Mesothelial cell of epicardium (in vitro differentiated cells): ENCODE measurements around the gene ACKR1. TPM values are rescaled to one million over a fixed set of nuclear protein-coding genes. Genes with fewer than 3 reads are reported as not detected.

ENCODE experiments used
- DNase-seq, 2 experiments: peaks; one replicate each; pipeline ENCODE4 v3.0.0; 2021; ENCODE audit warnings: low spot score in 2 of 2; ENCODE audit not compliant: unreplicated experiment in 2 of 2
- H3K27ac Mint-ChIP-seq: 2 replicates; pipeline ENCODE4 v1.8.0; 2021; ENCODE audit warnings: mixed read lengths
- H3K27me3 Mint-ChIP-seq: 2 replicates; pipeline ENCODE4 v1.8.0; 2021; ENCODE audit warnings: low read depth, mixed read lengths
- H3K36me3 Mint-ChIP-seq: 2 replicates; pipeline ENCODE4 v1.8.0; 2021; ENCODE audit warnings: mixed read lengths
- H3K4me1 Mint-ChIP-seq: 2 replicates; pipeline ENCODE4 v1.8.0; 2021; ENCODE audit warnings: mixed read lengths
- H3K4me3 Mint-ChIP-seq: 2 replicates; pipeline ENCODE4 v1.8.0; 2021; ENCODE audit warnings: mild to moderate bottlenecking, moderate library complexity, mixed read lengths
- H3K9me3 Mint-ChIP-seq: 2 replicates; pipeline ENCODE4 v1.8.0; 2021; ENCODE audit warnings: mixed read lengths
- CTCF ChIP-seq: fragments of 200-600 bp; sonication (generic); IDR thresholded peaks from one replicate; pipeline ENCODE4 v1.5.0; 2021; ENCODE audit warnings: antibody characterized with exemption; ENCODE audit not compliant: unreplicated experiment
- total RNA-seq: library from RNA; stranded (reverse); gene quantifications from 3 replicates; pipeline ENCODE4 v1.2.1, GENCODE V29; 2021

The ACKR1 gene
- total RNA-seq, 1 donor from 2014 or later, result 0.38 TPM

GRCh38 chr1:159214149-159214760 lies 9.6 kb downstream of the ACKR1 start:
- DNase-seq, result peak in 1 of 2 experiments; percentile 52
- peaks cover 76% of the 10 kb centered on the region for H3K27me3 Mint-ChIP-seq

DNA sequence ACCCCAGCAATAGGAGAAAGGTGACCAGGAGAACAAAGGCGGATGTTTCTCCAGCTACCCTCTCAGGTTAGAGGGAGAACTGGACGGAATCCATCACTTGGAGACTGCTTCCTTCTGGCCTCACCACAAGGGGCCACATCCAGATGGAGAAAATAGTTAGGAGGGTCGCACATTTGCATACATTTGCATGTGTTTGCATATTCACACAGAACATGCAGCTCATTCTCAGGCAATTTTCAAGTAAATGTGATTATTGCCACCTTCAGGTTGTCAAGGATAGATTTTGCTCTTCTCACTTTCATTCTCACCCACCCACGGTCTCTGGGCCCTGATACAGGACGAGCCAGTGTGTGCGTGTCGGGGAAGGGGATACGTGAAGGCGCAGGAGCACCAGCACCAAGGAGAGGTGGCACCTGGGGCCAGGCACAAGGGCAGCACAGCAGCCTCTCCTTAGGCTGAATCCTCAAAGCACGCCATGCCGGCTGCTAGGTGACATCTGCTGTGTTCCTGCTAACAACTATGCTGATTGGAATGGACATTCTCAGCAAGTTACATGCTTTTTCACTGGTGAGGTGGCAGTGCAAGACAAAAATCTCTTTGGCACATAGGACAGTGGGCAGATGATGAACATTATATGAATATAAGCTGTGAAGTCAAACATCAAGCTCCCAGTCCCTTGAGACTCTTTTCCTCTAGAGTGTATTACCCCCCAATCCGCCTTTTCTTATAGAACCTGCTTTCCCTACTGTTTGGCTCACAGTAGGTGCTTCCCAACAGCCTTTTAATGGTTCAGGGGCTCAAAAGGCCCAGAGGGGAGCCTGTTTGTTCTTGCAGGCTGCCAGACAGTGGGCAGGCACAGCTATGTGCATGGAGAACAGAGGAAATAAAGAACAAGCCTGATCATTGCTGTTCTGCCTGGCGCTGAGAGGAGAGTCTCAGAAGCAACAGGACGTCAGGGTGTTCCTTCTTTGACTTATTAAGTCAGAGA lies 14.3 kb downstream of the ACKR1 start:
- TF ChIP-seq CTCF, result no peak
- Mint-ChIP-seq H3K27me3 (peaks cover 52% of the 10 kb centered on the region), H3K36me3 (no peaks in the 10 kb centered on the region), H3K9me3 (no peaks in the 10 kb centered on the region), H3K4me3 (no peak overlapping the region), H3K27ac (no peak overlapping the region), H3K4me1 (no peaks in the 10 kb centered on the region)
- DNase-seq, result no peak

More at GRCh38 chr1:159214149-159214760, 9.6 kb downstream of the ACKR1 start:
- H3K9me3 Mint-ChIP-seq, result no peaks in the 10 kb centered on the region
- H3K4me3 Mint-ChIP-seq, result no peak overlapping the region
- H3K4me1 Mint-ChIP-seq, result peaks cover 2% of the 10 kb centered on the region
- no peaks in the 10 kb centered on the region for H3K36me3 Mint-ChIP-seq
- peak; percentile 91 for TF ChIP-seq CTCF
- no peak overlapping the region for H3K27ac Mint-ChIP-seq

DNA sequence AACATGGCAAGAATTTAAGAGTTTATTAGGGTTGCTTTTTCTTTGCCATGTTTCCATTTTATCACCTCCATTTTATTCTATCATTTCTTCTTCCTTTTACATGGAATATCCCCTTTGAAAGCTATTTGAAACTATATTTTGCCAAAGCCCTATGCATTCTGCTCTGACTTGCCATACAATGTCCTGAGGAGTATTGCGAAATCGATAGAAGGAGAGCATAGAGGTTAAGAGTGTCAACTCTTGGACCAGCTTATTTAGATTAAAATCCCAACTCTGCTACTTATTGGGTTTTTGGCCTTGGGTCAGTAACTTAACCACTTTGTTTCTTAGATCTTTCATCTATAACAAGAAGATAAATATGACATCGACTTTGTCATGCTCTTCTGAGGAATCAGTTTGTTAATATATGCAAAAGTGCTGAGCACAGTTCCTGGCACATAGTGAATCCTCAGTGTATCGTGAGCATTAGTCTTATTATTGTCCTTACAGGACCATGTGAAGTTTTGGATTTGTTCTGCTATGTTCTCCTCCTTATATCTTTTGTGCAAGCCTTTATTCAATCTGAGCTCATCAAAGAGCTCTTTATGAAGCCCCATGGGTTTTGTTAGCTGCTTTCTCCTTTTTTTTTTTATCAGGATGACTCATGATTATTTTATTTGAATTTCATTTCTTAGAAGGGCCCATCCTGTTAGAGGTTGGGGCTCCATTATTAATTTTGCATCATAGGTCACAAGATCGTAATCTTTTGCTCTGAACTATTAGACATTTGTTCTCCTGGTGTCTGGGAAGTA lies 17.6 kb downstream of the ACKR1 start:
- Mint-ChIP-seq H3K9me3 (no peaks in the 10 kb centered on the region), H3K27ac (no peak overlapping the region), H3K36me3 (no peaks in the 10 kb centered on the region), H3K4me3 (no peak overlapping the region), H3K4me1 (no peaks in the 10 kb centered on the region), H3K27me3 (peaks cover 30% of the 10 kb centered on the region)
- no peak for TF ChIP-seq CTCF
- no peak for DNase-seq

DNA sequence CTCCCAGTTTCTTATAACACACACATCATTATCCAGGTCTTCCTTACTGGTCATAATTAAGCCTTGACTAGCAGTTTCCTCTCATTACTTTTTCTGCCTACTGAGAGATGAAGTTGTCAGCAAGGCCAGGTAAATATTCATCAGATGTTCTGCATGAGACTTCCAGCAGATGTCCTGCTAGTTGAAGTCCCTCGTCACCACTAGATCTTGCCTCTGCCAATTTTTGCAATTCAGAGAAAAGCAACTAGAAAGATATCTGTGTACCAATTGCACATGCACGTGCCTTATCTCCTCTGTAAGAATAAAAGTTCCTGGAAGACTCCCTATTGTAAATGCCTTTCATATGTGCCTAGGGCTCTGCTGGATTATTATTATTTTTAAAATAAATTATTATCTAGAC lies 18.3 kb downstream of the ACKR1 start:
- no peak for TF ChIP-seq CTCF
- Mint-ChIP-seq H3K36me3 (no peaks in the 10 kb centered on the region), H3K9me3 (no peaks in the 10 kb centered on the region), H3K27ac (no peak overlapping the region), H3K4me3 (no peak overlapping the region), H3K4me1 (no peaks in the 10 kb centered on the region), H3K27me3 (peaks cover 24% of the 10 kb centered on the region)
- no peak for DNase-seq

- TF ChIP-seq CTCF, result no peak
- no peak for DNase-seq
- Mint-ChIP-seq H3K36me3 (no peaks in the 10 kb centered on the region), H3K9me3 (no peaks in the 10 kb centered on the region), H3K4me3 (no peak overlapping the region), H3K4me1 (no peaks in the 10 kb centered on the region), H3K27me3 (peaks cover 7% of the 10 kb centered on the region), H3K27ac (no peak overlapping the region)
Measured at GRCh38 chr1:159228554-159228953, 23.9 kb downstream of the ACKR1 start.
